Ishikawa (cell line): ENCODE data around the gene BTN1A1.

Source experiments
- CEBPB ChIP-seq: IDR thresholded peaks from 2 replicates; pipeline ENCODE4 v1.6.1; 2012
- EP300 ChIP-seq: IDR thresholded peaks from 2 replicates; pipeline ENCODE4 v1.6.1; 2012; ENCODE audit warnings: borderline replicate concordance
- REST ChIP-seq: IDR thresholded peaks from 2 replicates; pipeline ENCODE4 v1.6.1; 2012; ENCODE audit warnings: low read depth, mild to moderate bottlenecking

- no peak for TF ChIP-seq REST
- no peak for TF ChIP-seq EP300
- no peak for TF ChIP-seq CEBPB
These were observed 2.5 kb downstream of the BTN1A1 start for GRCh38 chr6:26502626-26503025.
